Measurements from ENCODE around the gene DLEC1. TPM values are rescaled to one million over a fixed set of nuclear protein-coding genes. Genes with fewer than 3 reads are reported as not detected.

Gene DLEC1
- total RNA-seq, 1 donor from 2014 or later = 0.54 TPM

- FAIRE-seq (no peak), DNase-seq (ENCODE audit: low read depth) (no peak)
- Histone ChIP-seq H3K4me2 (ENCODE audit: low read length) (no peak within 1 kb of the TSS), H3K9ac (ENCODE audit: low read length) (no peak within 1 kb of the TSS), H3K27ac (ENCODE audit: low read depth, low read length) (no peak within 1 kb of the TSS), H3K4me3 (ENCODE audit: insufficient read depth, low read depth, low read length) (no peak within 1 kb of the TSS), H4K20me1 (ENCODE audit: insufficient read depth, low read length) (no peaks in the 10 kb centered on the region), H3K27me3 (ENCODE audit: insufficient read depth, low read length) (peaks cover 5% of the 10 kb centered on the region), H3K79me2 (ENCODE audit: insufficient read depth, low read length) (no peaks in the 10 kb centered on the region), H2AFZ (ENCODE audit: low read depth, low read length) (no peak within 1 kb of the TSS), H3K9me3 (ENCODE audit: insufficient read depth, low read depth, low read length) (no peaks in the 10 kb centered on the region), H3K36me3 (ENCODE audit: insufficient read depth, low read length) (no peaks in the 10 kb centered on the region), H3K4me1 (ENCODE audit: insufficient read depth, low read length) (peaks cover 6% of the 10 kb centered on the region)
- Mint-ChIP-seq H3K4me3 (ENCODE audit: unreplicated experiment) (no peak within 1 kb of the TSS), H3K27ac (ENCODE audit: unreplicated experiment) (no peak within 1 kb of the TSS), H3K27me3 (ENCODE audit: low read depth, unreplicated experiment) (peaks cover 44% of the 10 kb centered on the region), H3K9me3 (ENCODE audit: unreplicated experiment) (peaks cover 2% of the 10 kb centered on the region), H3K36me3 (ENCODE audit: low read depth, unreplicated experiment) (peaks cover 2% of the 10 kb centered on the region), H3K4me1 (ENCODE audit: low read depth, unreplicated experiment) (peaks cover 1% of the 10 kb centered on the region)
- TF ChIP-seq, protein P1, sequence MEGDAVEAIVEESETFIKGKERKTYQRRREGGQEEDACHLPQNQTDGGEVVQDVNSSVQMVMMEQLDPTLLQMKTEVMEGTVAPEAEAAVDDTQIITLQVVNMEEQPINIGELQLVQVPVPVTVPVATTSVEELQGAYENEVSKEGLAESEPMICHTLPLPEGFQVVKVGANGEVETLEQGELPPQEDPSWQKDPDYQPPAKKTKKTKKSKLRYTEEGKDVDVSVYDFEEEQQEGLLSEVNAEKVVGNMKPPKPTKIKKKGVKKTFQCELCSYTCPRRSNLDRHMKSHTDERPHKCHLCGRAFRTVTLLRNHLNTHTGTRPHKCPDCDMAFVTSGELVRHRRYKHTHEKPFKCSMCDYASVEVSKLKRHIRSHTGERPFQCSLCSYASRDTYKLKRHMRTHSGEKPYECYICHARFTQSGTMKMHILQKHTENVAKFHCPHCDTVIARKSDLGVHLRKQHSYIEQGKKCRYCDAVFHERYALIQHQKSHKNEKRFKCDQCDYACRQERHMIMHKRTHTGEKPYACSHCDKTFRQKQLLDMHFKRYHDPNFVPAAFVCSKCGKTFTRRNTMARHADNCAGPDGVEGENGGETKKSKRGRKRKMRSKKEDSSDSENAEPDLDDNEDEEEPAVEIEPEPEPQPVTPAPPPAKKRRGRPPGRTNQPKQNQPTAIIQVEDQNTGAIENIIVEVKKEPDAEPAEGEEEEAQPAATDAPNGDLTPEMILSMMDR (IDR thresholded peaks at IDR 0.05; ENCODE audit: insufficient read depth, low read depth, low read length) = no peak
- TF ChIP-seq EZH2 (IDR thresholded peaks at IDR 0.05; ENCODE audit: insufficient read depth, low read length) = no peak
Measured at GRCh38 chr3:37990527-37990926, 48.5 kb upstream of the DLEC1 start, which contains the start of gene VILL. VILL (plus strand) TSS chr3:37990786; CDS start chr3:37993673, 2,887 bp downstream.

DNA sequence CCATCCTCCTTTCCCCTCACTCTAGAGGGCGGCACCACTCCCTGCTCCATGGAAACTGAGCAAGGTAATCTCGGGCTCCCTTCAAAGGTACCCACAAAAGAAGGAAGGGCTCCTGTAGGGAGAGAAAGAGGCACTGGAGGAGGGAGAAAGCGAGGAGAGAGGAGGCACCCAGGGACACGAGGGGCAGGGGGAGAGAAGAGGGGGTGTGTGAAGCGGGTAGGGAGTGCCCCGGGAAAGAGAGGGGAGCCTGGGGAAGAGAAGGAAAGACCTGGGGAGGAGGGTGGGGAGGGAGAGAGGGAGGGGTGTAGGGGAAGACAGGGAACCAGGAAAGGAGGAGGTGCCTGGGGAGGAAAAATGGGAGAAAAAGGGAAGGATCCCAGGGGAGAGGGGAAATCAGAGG is 47.9 kb upstream of the DLEC1 start:
- Histone ChIP-seq H3K4me2 (ENCODE audit: low read length) (no peak overlapping the region), H2AFZ (ENCODE audit: low read depth, low read length) (no peak overlapping the region), H3K9me3 (ENCODE audit: insufficient read depth, low read depth, low read length) (no peaks in the 10 kb centered on the region), H3K4me3 (ENCODE audit: insufficient read depth, low read depth, low read length) (no peak overlapping the region), H3K4me1 (ENCODE audit: insufficient read depth, low read length) (peaks cover 6% of the 10 kb centered on the region), H3K27ac (ENCODE audit: low read depth, low read length) (no peak overlapping the region), H3K9ac (ENCODE audit: low read length) (no peak overlapping the region), H4K20me1 (ENCODE audit: insufficient read depth, low read length) (no peaks in the 10 kb centered on the region), H3K27me3 (ENCODE audit: insufficient read depth, low read length) (peaks cover 5% of the 10 kb centered on the region), H3K36me3 (ENCODE audit: insufficient read depth, low read length) (no peaks in the 10 kb centered on the region), H3K79me2 (ENCODE audit: insufficient read depth, low read length) (no peaks in the 10 kb centered on the region)
- no peak for FAIRE-seq
- H3K4me3 Mint-ChIP-seq (ENCODE audit: unreplicated experiment) = no peak overlapping the region
- H3K9me3 Mint-ChIP-seq (ENCODE audit: unreplicated experiment) = peaks cover 2% of the 10 kb centered on the region
- H3K27ac Mint-ChIP-seq (ENCODE audit: unreplicated experiment) = no peak overlapping the region
- no peak for TF ChIP-seq EZH2 (IDR thresholded peaks at IDR 0.05; ENCODE audit: insufficient read depth, low read length)
- TF ChIP-seq, protein P1 (IDR thresholded peaks at IDR 0.05; ENCODE audit: insufficient read depth, low read depth, low read length) = no peak
- peaks cover 1% of the 10 kb centered on the region for H3K4me1 Mint-ChIP-seq (ENCODE audit: low read depth, unreplicated experiment)
- peaks cover 44% of the 10 kb centered on the region for H3K27me3 Mint-ChIP-seq (ENCODE audit: low read depth, unreplicated experiment)
- no peak for DNase-seq (ENCODE audit: low read depth)
- H3K36me3 Mint-ChIP-seq (ENCODE audit: low read depth, unreplicated experiment) = peaks cover under 1% of the 10 kb centered on the region

DNA sequence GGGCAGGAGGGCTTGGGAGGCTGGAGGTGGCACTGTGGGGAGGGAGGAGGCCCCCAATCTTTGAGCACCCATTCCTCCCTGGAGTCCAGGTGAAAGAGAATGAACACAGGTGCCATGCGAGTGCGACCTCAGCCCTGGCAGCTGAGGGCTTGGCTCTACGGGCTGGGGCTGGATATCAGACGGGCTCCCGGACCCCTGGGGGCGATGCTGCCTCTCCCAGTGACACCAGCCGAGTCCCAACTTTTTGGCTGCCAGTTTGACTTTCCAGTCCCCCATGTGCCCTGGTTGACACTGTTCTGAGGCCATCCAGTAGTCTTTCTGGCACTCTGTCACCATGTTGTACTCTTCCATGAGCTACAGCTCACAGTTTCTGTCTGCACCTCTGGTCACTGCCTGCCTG is 47.2 kb upstream of the DLEC1 start:
- FAIRE-seq = no peak
- Histone ChIP-seq H3K9ac (ENCODE audit: low read length) (no peak overlapping the region), H3K79me2 (ENCODE audit: insufficient read depth, low read length) (no peaks in the 10 kb centered on the region), H2AFZ (ENCODE audit: low read depth, low read length) (no peak overlapping the region), H4K20me1 (ENCODE audit: insufficient read depth, low read length) (no peaks in the 10 kb centered on the region), H3K4me2 (ENCODE audit: low read length) (no peak overlapping the region), H3K36me3 (ENCODE audit: insufficient read depth, low read length) (no peaks in the 10 kb centered on the region), H3K9me3 (ENCODE audit: insufficient read depth, low read depth, low read length) (no peaks in the 10 kb centered on the region), H3K4me3 (ENCODE audit: insufficient read depth, low read depth, low read length) (no peak overlapping the region), H3K27ac (ENCODE audit: low read depth, low read length) (no peak overlapping the region), H3K27me3 (ENCODE audit: insufficient read depth, low read length) (peaks cover 5% of the 10 kb centered on the region), H3K4me1 (ENCODE audit: insufficient read depth, low read length) (peaks cover 6% of the 10 kb centered on the region)
- DNase-seq (ENCODE audit: low read depth) = no peak
- Mint-ChIP-seq H3K36me3 (ENCODE audit: low read depth, unreplicated experiment) (no peaks in the 10 kb centered on the region), H3K9me3 (ENCODE audit: unreplicated experiment) (peaks cover 2% of the 10 kb centered on the region), H3K4me1 (ENCODE audit: low read depth, unreplicated experiment) (peaks cover 1% of the 10 kb centered on the region), H3K27ac (ENCODE audit: unreplicated experiment) (no peak overlapping the region), H3K27me3 (ENCODE audit: low read depth, unreplicated experiment) (peaks cover 44% of the 10 kb centered on the region), H3K4me3 (ENCODE audit: unreplicated experiment) (no peak overlapping the region)
- TF ChIP-seq, protein P1 (IDR thresholded peaks at IDR 0.05; ENCODE audit: insufficient read depth, low read depth, low read length) = no peak
- TF ChIP-seq EZH2 (IDR thresholded peaks at IDR 0.05; ENCODE audit: insufficient read depth, low read length) = no peak
